HG03354 (cell line): ENCODE data around the gene TMEM252.
A peak's percentile ranks its signal among the peaks of the same experiment; 100 is the strongest.

ENCODE experiments used
- ATAC-seq: cut with Tn5 transposase; IDR thresholded peaks from one replicate; pipeline ENCODE4 v1.9.1; 2021; ENCODE audit warnings: mild to moderate bottlenecking; ENCODE audit not compliant: unreplicated experiment, poor library complexity, severe bottlenecking

Gene TMEM252

GRCh38 chr9:68505681-68506409 lies 34.8 kb downstream of the TMEM252 start:
- ATAC-seq: peak; percentile 71

DNA sequence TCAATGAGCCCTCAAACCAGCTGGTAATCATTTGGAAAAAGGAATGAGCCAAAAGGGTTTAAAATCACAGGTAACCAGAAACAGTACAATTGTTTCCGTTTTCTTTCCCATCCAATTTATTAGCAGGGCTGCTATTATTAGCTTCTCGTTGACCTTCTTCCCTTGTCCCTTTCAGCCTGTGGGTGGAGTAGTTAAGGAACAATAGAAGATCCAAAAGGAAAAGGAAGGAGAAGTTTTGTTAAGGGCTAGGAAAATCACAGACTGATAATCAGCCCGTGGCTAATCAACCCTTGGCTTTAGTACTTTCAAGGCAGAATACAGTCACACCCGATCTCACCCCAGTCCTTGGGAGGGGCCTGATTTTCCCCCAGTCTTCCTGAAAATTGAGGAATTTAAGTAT lies 38.4 kb downstream of the TMEM252 start:
- ATAC-seq: no peak

DNA sequence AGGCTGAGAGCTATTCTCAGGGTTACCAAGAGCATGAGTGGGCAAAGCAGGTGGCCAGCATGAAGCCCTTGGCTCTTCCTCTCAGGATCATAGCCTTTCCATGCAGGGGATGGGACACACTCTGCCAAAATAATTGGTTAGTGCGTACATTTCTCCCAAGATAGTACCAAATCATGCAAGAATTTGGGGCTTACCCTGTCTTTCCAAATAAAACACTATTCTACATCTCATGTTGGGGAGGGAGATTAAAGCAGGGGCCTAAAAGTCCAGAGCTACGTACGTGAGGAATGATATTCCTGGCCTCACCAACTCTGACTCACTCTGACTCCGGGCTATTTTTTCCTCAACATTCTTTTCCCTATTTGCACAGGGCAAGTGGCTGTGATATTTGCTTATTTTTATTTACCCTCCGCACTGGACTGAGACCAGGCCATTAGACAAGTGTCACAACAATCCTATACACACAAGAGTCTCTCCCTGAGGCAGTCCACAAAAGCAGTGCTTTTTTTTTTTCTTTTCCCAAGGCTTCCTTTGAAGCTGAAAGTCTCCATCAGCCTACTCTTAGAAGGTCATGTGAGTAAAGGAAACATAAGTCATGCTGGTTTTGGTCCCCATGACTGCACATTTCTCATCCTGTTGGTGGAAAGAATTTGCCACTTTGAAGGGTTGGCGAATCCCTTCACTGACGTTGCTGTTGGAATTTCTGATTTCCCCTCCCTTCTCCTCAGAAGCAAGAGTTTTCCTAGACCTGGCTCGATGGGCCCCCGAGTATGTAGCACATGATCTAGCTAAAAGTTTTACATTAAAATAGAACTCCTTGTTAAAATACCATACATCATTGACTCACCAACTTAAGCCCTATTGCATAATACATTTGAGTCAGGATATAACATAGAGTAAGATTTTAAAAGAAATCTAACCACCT lies 40.0 kb downstream of the TMEM252 start:
- ATAC-seq: no peak

DNA sequence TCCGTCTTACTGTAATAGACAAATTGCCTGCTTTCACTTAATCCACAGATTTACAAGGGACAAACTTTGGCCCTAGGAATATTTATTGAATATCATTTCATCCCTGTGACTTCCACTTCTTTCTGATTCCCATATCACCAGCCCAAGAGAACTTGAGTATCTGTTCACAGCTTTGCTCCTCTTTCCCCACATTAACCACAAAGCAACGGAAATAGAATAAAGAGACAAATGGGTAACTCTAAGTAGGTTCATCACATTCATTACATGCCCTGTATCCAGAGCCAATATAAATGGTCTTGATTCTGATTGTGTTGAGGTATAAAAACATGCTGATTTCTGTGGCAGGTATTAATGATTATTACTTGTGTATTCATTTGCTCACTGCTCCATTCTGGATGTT lies 41.9 kb downstream of the TMEM252 start:
- ATAC-seq: no peak

- ATAC-seq: no peak
Measured at GRCh38 chr9:68497629-68498028, 43.1 kb downstream of the TMEM252 start.

- ATAC-seq: no peak
Measured at GRCh38 chr9:68496356-68496755, 44.3 kb downstream of the TMEM252 start.

DNA sequence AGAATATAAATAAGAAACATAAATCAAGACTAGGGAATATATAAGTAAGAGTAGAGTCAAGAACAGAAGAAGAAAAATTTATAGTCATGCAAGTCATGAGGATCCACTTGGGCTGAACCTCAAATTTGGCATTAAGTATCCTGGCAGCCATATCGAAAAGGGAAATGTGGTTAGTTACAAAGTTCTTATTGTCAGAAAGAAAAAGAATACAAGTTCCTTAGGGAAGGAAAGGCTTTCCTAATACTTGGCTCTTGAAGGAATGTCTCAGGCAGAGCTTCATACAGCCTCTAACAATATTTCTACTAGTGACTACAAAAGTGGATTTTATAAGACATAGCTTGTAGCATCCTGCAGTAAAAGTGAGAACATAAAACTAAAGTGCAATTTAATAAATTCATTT lies 45.4 kb downstream of the TMEM252 start:
- no peak for ATAC-seq

GRCh38 chr9:68493958-68494577 lies 46.6 kb downstream of the TMEM252 start:
- no peak for ATAC-seq

- ATAC-seq: no peak
Measured at GRCh38 chr9:68493541-68493940, 47.1 kb downstream of the TMEM252 start.

DNA sequence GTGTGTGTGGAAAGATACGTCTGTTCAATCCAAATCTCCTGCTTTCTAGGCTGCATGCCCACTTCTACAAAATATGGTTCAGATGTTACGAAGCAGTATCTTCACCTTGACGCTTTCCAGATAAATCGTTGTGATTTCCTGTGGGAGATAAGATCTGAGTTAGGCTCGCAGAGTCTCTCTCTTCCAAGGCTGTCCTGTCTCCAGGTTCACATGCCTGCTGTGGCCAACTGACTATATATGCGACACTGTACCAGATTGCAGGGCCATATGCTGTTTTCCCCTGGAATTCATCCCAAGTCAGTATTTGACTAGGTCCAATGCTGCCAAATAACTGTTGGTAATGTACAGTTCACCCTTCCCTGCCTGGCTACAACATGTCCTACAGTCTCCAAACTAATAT lies 47.9 kb downstream of the TMEM252 start:
- no peak for ATAC-seq

GRCh38 chr9:68489646-68490045 lies 51.0 kb downstream of the TMEM252 start:
- ATAC-seq: no peak

GRCh38 chr9:68488126-68488525 lies 52.6 kb downstream of the TMEM252 start:
- no peak for ATAC-seq
